Tibial artery (tissue), 4 donors: Measurements from ENCODE around the gene ISYNA1.

ENCODE experiments used
- DNase-seq, 2 donors: peaks; one replicate each; pipeline ENCODE4 v3.0.0-alpha.2; 2019
- H3K27ac ChIP-seq, 2 donors: fragments of 200-600 bp; sonication (generic) in 1 of 2; 1 replicate in 1 of 2; 2 replicates in 1 of 2; pipeline ENCODE4 v1.5.1; 2018 to 2019; ENCODE audit warnings: mild to moderate bottlenecking in 1 of 2
- H3K27me3 ChIP-seq, 2 donors: fragments of 200-600 bp; sonication (generic) in 1 of 2; one replicate each; pipeline versions ENCODE4 v1.5.1 to v1.6.0; 2016 to 2019
- H3K36me3 ChIP-seq, 3 donors: fragments of 200-600 bp; sonication (generic) in 2 of 3; one replicate each; pipeline ENCODE4 v1.5.1; 2016 to 2019; ENCODE audit warnings: mild to moderate bottlenecking in 2 of 3
- H3K4me1 ChIP-seq, 4 donors: fragments of 200-600 bp; sonication (generic) in 2 of 4; 1 replicate in 3 of 4; 2 replicates in 1 of 4; pipeline ENCODE4 v1.5.1; 2016 to 2019
- H3K4me3 ChIP-seq, 2 donors: fragments of 200-600 bp; sonication (generic) in 1 of 2; 1 replicate in 1 of 2; 2 replicates in 1 of 2; pipeline ENCODE4 v1.5.1; 2018 to 2019; ENCODE audit warnings: mild to moderate bottlenecking in 2 of 2
- H3K9me3 ChIP-seq, 3 donors: fragments of 200-600 bp; sonication (generic) in 1 of 3; one replicate each; pipeline ENCODE4 v1.5.1; 2016 to 2019
- intact Hi-C: fragments of 100-400 bp; cut with DNase I; formaldehyde crosslinking; loops from one replicate; pipeline ENCODE4 v1.15.0; 2023; ENCODE audit warnings: low total_unique reads
- TF ChIP-seq, protein P1 (sequence below), 2 experiments: fragments of 200-600 bp in 1 of 2; fragments of 450-650 bp in 1 of 2; IDR thresholded peaks; one replicate each; pipeline ENCODE4 v1.5.1; 2017 to 2019; ENCODE audit warnings: antibody characterized with exemption in 2 of 2, mild to moderate bottlenecking in 1 of 2, moderate library complexity in 1 of 2

ISYNA1 gene

GRCh38 chr19:18385359-18385674 lies 52.6 kb downstream of the ISYNA1 start:
- peaks cover 0 to 36% of the 10 kb centered on the region in 2 donors for H3K27me3 ChIP-seq
- TF ChIP-seq, protein P1, sequence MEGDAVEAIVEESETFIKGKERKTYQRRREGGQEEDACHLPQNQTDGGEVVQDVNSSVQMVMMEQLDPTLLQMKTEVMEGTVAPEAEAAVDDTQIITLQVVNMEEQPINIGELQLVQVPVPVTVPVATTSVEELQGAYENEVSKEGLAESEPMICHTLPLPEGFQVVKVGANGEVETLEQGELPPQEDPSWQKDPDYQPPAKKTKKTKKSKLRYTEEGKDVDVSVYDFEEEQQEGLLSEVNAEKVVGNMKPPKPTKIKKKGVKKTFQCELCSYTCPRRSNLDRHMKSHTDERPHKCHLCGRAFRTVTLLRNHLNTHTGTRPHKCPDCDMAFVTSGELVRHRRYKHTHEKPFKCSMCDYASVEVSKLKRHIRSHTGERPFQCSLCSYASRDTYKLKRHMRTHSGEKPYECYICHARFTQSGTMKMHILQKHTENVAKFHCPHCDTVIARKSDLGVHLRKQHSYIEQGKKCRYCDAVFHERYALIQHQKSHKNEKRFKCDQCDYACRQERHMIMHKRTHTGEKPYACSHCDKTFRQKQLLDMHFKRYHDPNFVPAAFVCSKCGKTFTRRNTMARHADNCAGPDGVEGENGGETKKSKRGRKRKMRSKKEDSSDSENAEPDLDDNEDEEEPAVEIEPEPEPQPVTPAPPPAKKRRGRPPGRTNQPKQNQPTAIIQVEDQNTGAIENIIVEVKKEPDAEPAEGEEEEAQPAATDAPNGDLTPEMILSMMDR (IDR thresholded peaks at IDR 0.05): no peak
- no peak for DNase-seq
- H3K4me3 ChIP-seq: no peak overlapping the region
- no peaks in the 10 kb centered on the region for H3K9me3 ChIP-seq
- intact Hi-C loops: no loop called here
- H3K27ac ChIP-seq: no peak overlapping the region
- H3K36me3 ChIP-seq: no peaks in the 10 kb centered on the region
- peaks cover 0 to 20% (median 12%) of the 10 kb centered on the region in 4 donors for H3K4me1 ChIP-seq

GRCh38 chr19:18384775-18385174 lies 53.2 kb downstream of the ISYNA1 start:
- intact Hi-C loops: no loop called here
- no peak overlapping the region for H3K4me3 ChIP-seq
- peaks cover 0 to 20% (median 15%) of the 10 kb centered on the region in 4 donors for H3K4me1 ChIP-seq
- TF ChIP-seq, protein P1 (IDR thresholded peaks at IDR 0.05): no peak
- DNase-seq: no peak
- no peak overlapping the region for H3K27ac ChIP-seq
- H3K36me3 ChIP-seq: no peaks in the 10 kb centered on the region
- H3K9me3 ChIP-seq: no peaks in the 10 kb centered on the region
- peaks cover 0 to 36% of the 10 kb centered on the region in 2 donors for H3K27me3 ChIP-seq
